Measurements from ENCODE around the gene MALSU1. TPM values are rescaled to one million over a fixed set of nuclear protein-coding genes. Genes with fewer than 3 reads are reported as not detected.

Gene MALSU1
- total RNA-seq, 1 donor from 2014 or later = 56.7 TPM

- Histone ChIP-seq H3K27me3 (no peaks in the 10 kb centered on the region), H3K4me3 (no peak overlapping the region), H3K4me1 (no peaks in the 10 kb centered on the region), H3K9me3 (no peaks in the 10 kb centered on the region), H3K36me3 (no peaks in the 10 kb centered on the region), H3K27ac (no peak overlapping the region)
- TF ChIP-seq POLR2AphosphoS5 (IDR thresholded peaks at IDR 0.05; ENCODE audit: insufficient read depth in 1 of 2, low read depth in 1 of 2) (no peak), POLR2A (IDR thresholded peaks at IDR 0.05) (no peak), CTCF (IDR thresholded peaks at IDR 0.05) (no peak)
- intact Hi-C loops (cut with DNase I) = no loop called here
- no peak for DNase-seq (ENCODE audit: extremely low spot score in 2 of 2)
Measured at GRCh38 chr7:23291957-23292560, 7.1 kb upstream of the MALSU1 start.

- no peak overlapping the region for H3K4me3 ChIP-seq
- no peak for TF ChIP-seq POLR2AphosphoS5 (IDR thresholded peaks at IDR 0.05; ENCODE audit: insufficient read depth in 1 of 2, low read depth in 1 of 2)
- TF ChIP-seq POLR2A (IDR thresholded peaks at IDR 0.05) = no peak
- TF ChIP-seq CTCF (IDR thresholded peaks at IDR 0.05) = no peak
- H3K4me1 ChIP-seq = no peaks in the 10 kb centered on the region
- no peaks in the 10 kb centered on the region for H3K9me3 ChIP-seq
- DNase-seq (ENCODE audit: extremely low spot score in 2 of 2) = no peak
- H3K27ac ChIP-seq = no peak overlapping the region
- intact Hi-C loops (cut with DNase I) = no loop called here
- no peaks in the 10 kb centered on the region for H3K36me3 ChIP-seq
- H3K27me3 ChIP-seq = no peaks in the 10 kb centered on the region
Measured at GRCh38 chr7:23292623-23293022, 6.5 kb upstream of the MALSU1 start.

GRCh38 chr7:23293500-23294073, 5.6 kb upstream of the MALSU1 start:
- no peak for DNase-seq (ENCODE audit: extremely low spot score in 2 of 2)
- Histone ChIP-seq H3K4me1 (peaks cover 5% of the 10 kb centered on the region), H3K4me3 (no peak overlapping the region), H3K27me3 (no peaks in the 10 kb centered on the region), H3K27ac (no peak overlapping the region), H3K9me3 (no peaks in the 10 kb centered on the region), H3K36me3 (no peaks in the 10 kb centered on the region)
- TF ChIP-seq POLR2A (IDR thresholded peaks at IDR 0.05) = no peak
- TF ChIP-seq CTCF (IDR thresholded peaks at IDR 0.05) = no peak
- no peak for TF ChIP-seq POLR2AphosphoS5 (IDR thresholded peaks at IDR 0.05; ENCODE audit: insufficient read depth in 1 of 2, low read depth in 1 of 2)
- intact Hi-C loops (cut with DNase I) = no loop called here

- intact Hi-C loops (cut with DNase I) = no loop called here
- Histone ChIP-seq H3K36me3 (no peaks in the 10 kb centered on the region), H3K27ac (no peak overlapping the region), H3K27me3 (no peaks in the 10 kb centered on the region), H3K4me1 (peaks cover 8% of the 10 kb centered on the region), H3K9me3 (no peaks in the 10 kb centered on the region), H3K4me3 (no peak overlapping the region)
- DNase-seq (ENCODE audit: extremely low spot score in 2 of 2) = no peak
- TF ChIP-seq CTCF (IDR thresholded peaks at IDR 0.05) (no peak), POLR2AphosphoS5 (IDR thresholded peaks at IDR 0.05; ENCODE audit: insufficient read depth in 1 of 2, low read depth in 1 of 2) (no peak), POLR2A (IDR thresholded peaks at IDR 0.05) (no peak)
Measured at GRCh38 chr7:23294549-23295400, 4.4 kb upstream of the MALSU1 start.

- Histone ChIP-seq H3K27me3 (no peaks in the 10 kb centered on the region), H3K36me3 (no peaks in the 10 kb centered on the region), H3K27ac (no peak overlapping the region), H3K9me3 (no peaks in the 10 kb centered on the region), H3K4me3 (no peak overlapping the region), H3K4me1 (peaks cover 14% of the 10 kb centered on the region)
- no peak for TF ChIP-seq POLR2A (IDR thresholded peaks at IDR 0.05)
- TF ChIP-seq POLR2AphosphoS5 (IDR thresholded peaks at IDR 0.05; ENCODE audit: insufficient read depth in 1 of 2, low read depth in 1 of 2) = no peak
- no peak for TF ChIP-seq CTCF (IDR thresholded peaks at IDR 0.05)
- intact Hi-C loops (cut with DNase I) = no loop called here
- DNase-seq (ENCODE audit: extremely low spot score in 2 of 2) = no peak
Measured at GRCh38 chr7:23295401-23295697, 3.8 kb upstream of the MALSU1 start.

All from vagina (tissue), 2 donors.